Nephron (organoid): ENCODE results near the gene TAS1R1.
"Not testable (repeated sequence)": the region's sequence is repeated elsewhere in the genome, so short reads cannot be mapped to it uniquely, and the experiment has no call there.

Experiments
- H3K27ac Mint-ChIP-seq, 3 experiments: 2 replicates each; pipeline ENCODE4 v1.8.0; 2020; ENCODE audit warnings: mixed read lengths in 3 of 3, mild to moderate bottlenecking in 2 of 3, moderate library complexity in 1 of 3
- H3K27me3 Mint-ChIP-seq: 2 replicates; pipeline ENCODE4 v1.8.0; 2021; ENCODE audit warnings: low read depth, mild to moderate bottlenecking, moderate library complexity, mixed read lengths
- H3K36me3 Mint-ChIP-seq: 2 replicates; pipeline ENCODE4 v1.8.0; 2020; ENCODE audit warnings: low read depth, mixed read lengths
- H3K4me1 Mint-ChIP-seq: 2 replicates; pipeline ENCODE4 v1.8.0; 2020; ENCODE audit warnings: mixed read lengths
- H3K4me3 Mint-ChIP-seq, 3 experiments: 2 replicates each; pipeline ENCODE4 v1.8.0; 2020; ENCODE audit warnings: mild to moderate bottlenecking in 3 of 3, mixed read lengths in 3 of 3, moderate library complexity in 2 of 3
- H3K9me3 Mint-ChIP-seq: 2 replicates; pipeline ENCODE4 v1.8.0; 2020; ENCODE audit warnings: mixed read lengths
- CTCF ChIP-seq, 3 experiments: fragments of 200-600 bp; sonication (generic); IDR thresholded peaks; one replicate each; pipeline ENCODE4 v1.5.0; 2021; ENCODE audit warnings: antibody characterized with exemption in 3 of 3; ENCODE audit not compliant: unreplicated experiment in 3 of 3

TAS1R1 gene

DNA sequence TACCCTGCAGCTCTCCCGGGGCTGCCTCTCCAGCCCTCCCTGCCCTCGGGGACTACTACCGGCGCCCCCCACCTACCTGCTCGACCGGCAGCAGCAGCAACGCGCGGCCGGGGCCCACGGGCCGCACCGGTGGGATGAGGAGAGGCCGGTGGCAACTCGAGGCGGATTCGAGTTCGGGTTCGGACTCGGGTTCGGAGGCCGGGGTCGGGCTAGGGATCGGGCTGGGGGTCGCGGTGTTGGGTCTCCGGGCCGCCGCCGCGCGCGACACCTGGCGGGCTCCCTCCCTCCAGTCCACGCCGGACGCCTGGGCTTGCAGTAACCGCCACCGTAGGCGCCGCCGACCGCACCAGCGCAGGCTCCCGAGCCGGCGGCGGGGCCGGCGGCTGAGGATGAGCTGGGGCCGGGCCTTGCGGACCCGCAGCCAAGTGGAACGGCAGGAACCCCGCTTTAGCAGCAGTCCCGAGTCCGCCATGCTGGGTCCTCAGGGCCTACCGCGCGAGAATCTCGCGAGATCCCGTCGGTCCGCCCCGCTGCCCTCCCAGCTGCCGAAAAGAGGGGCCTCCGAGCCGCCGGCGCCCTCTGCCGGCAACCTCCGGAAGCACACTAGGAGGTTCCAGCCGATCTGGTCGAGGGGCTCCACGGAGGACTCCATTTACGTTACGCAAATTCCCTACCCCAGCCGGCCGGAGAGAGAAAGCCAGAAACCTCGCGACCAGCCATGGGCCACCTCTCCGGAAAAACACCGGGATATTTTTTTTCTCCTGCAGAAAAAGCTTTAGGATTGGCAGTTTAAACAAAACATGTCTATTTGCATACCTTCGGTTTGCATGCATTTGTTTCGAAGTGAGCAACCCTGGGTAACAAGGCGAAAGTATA lies 838 bp upstream of the TAS1R1 start, which contains the start of gene NOL9:
Gene NOL9 (minus strand): TSS at position 483 of the 876 bp plus-strand sequence. CDS start 11 bp downstream, at position 472.
- no peaks in the 10 kb centered on the region for H3K9me3 Mint-ChIP-seq
- H3K27ac Mint-ChIP-seq = peak within 1 kb of the TSS; percentile 38 to 69 (median 63)
- H3K4me3 Mint-ChIP-seq = peak within 1 kb of the TSS; percentile 84 to 87 (median 85)
- peak; percentile 93 to 96 (median 96) for TF ChIP-seq CTCF (IDR thresholded peaks at IDR 0.05; ENCODE audit: unreplicated experiment in 3 of 3)
- H3K4me1 Mint-ChIP-seq = peaks cover 14% of the 10 kb centered on the region
- H3K27me3 Mint-ChIP-seq = no peaks in the 10 kb centered on the region
- peaks cover 10% of the 10 kb centered on the region for H3K36me3 Mint-ChIP-seq

- no peaks in the 10 kb centered on the region for H3K36me3 Mint-ChIP-seq
- peaks cover 14% of the 10 kb centered on the region for H3K4me1 Mint-ChIP-seq
- no peak for TF ChIP-seq CTCF (IDR thresholded peaks at IDR 0.05; ENCODE audit: unreplicated experiment in 3 of 3)
- peaks cover 4% of the 10 kb centered on the region for H3K27me3 Mint-ChIP-seq
- H3K9me3 Mint-ChIP-seq = peaks cover 4% of the 10 kb centered on the region
- H3K27ac Mint-ChIP-seq = no peak overlapping the region
- no peak overlapping the region for H3K4me3 Mint-ChIP-seq
Observed at GRCh38 chr1:6557597-6557996, 2.5 kb downstream of the TAS1R1 start.

DNA sequence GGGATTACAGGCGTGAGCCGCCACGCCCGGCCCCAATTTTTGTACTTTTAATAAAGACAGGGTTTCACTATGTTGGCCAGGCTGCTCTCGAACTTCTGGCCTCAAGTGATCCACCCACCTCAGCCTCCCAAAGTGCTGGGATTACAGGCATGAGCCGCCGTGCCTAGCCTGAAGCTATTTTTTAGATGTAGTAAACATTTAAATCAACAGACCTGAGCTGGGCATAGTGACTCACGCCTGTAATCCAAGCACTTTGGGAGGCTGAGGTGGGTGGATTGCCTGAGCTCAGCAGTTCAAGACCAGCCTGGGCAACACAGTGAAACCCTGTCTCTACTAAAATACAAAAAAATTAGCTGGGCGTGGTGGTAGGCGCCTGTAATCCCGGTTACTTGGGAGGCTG lies 4.1 kb downstream of the TAS1R1 start:
- H3K27me3 Mint-ChIP-seq, H3K4me3 Mint-ChIP-seq, H3K4me1 Mint-ChIP-seq, H3K9me3 Mint-ChIP-seq, H3K27ac Mint-ChIP-seq, H3K36me3 Mint-ChIP-seq: not testable (repeated sequence)

DNA sequence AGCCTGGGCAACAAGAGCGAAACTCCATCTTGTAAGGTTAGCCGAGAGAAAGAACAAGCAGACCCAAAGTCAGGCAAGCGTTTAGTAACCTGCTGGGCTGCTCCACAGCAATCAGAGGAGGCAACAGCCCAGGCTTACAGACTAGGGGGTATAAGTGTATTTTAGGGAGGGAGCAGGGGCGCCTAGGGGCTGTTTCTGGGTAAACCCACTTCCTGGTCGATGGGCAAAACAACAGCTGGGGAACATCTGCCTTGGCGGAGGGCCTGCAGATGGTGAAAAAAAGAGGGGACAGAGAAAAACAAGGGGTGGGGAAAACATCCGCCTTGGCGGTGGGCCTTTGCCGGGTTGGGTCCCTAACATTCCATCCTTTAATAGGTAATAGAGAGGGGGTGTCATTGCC lies 5.2 kb downstream of the TAS1R1 start:
- Mint-ChIP-seq H3K27ac (no peak overlapping the region), H3K36me3 (no peaks in the 10 kb centered on the region), H3K4me3 (no peak overlapping the region), H3K9me3 (peaks cover 4% of the 10 kb centered on the region), H3K27me3 (peaks cover 4% of the 10 kb centered on the region), H3K4me1 (peaks cover 3% of the 10 kb centered on the region)
- no peak for TF ChIP-seq CTCF (IDR thresholded peaks at IDR 0.05; ENCODE audit: unreplicated experiment in 3 of 3)

DNA sequence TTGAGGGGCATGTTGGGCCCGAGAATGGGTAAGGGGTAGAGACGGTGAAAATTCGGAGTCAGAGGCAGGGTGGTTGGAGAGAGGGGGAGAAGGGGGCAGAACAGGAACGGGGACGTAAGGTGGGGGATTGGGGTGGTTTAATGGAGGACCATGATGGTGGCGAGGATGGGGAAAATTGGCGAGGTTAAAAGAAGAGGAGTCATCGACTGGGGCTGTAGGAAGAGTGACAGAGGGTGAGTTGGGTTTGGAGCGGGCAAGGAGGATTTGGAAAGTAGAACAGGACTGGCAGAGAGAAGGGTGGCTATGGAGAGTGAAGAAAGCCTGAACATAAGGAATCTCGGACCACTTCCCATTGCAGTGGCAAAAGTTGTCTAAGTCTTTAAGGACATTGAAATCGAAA lies 13.9 kb downstream of the TAS1R1 start:
- Mint-ChIP-seq H3K4me3 (no peak overlapping the region), H3K27me3 (peaks cover 11% of the 10 kb centered on the region)

DNA sequence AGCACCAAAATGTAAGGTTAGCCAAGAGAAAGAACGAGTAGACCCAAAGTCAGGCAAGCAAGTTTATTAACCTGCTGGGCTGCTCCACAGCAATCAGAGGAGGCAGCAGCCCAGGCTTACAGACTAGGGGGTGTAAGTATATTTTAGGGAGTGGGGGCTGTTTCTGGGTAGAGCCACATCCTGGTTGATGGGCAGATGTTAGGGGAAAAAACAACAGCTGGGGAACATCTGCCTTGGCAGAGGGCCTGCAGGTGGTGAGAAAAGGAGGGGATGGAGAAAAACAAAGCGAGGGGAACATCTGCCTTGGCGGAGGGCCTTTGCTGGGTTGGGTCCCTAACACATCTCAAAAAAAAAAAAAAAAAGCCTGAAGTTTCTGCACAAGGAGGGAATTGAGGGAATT lies 15.0 kb downstream of the TAS1R1 start:
- no peak overlapping the region for H3K27ac Mint-ChIP-seq
- no peaks in the 10 kb centered on the region for H3K9me3 Mint-ChIP-seq
- peaks cover 11% of the 10 kb centered on the region for H3K27me3 Mint-ChIP-seq
- H3K36me3 Mint-ChIP-seq = no peaks in the 10 kb centered on the region
- no peak overlapping the region for H3K4me3 Mint-ChIP-seq
- no peaks in the 10 kb centered on the region for H3K4me1 Mint-ChIP-seq
- TF ChIP-seq CTCF (IDR thresholded peaks at IDR 0.05; ENCODE audit: unreplicated experiment in 3 of 3) = no peak

More for the DNA sequence above, 13.9 kb downstream of the TAS1R1 start:
- no peak for TF ChIP-seq CTCF (IDR thresholded peaks at IDR 0.05; ENCODE audit: unreplicated experiment in 3 of 3)
- Mint-ChIP-seq H3K36me3 (no peaks in the 10 kb centered on the region), H3K9me3 (no peaks in the 10 kb centered on the region), H3K4me1 (no peaks in the 10 kb centered on the region), H3K27ac (no peak overlapping the region)
